Mesendoderm (in vitro differentiated cells): ENCODE measurements around the gene TDP1.

Experiments
- DNase-seq: peaks from one replicate; pipeline ENCODE4 v3.0.0; 2013
- H2AK5ac ChIP-seq: 2 replicates; pipeline ENCODE4 v1.6.1; 2013; ENCODE audit warnings: low read length, inconsistent platforms
- H2BK120ac ChIP-seq: 2 replicates; pipeline ENCODE4 v1.6.1; 2013; ENCODE audit warnings: low read depth, mild to moderate bottlenecking, low read length, moderate library complexity, mixed read lengths
- H2BK15ac ChIP-seq: replicated peaks from 2 replicates; pipeline ENCODE4 v1.6.1; 2013; ENCODE audit warnings: low read depth, mild to moderate bottlenecking, moderate library complexity
- H2BK5ac ChIP-seq: 2 replicates; pipeline ENCODE4 v1.6.1; 2013; ENCODE audit warnings: low read length, inconsistent platforms
- H3K18ac ChIP-seq: 2 replicates; pipeline ENCODE4 v1.6.1; 2013; ENCODE audit warnings: mild to moderate bottlenecking, low read length, mixed read lengths
- H3K23ac ChIP-seq: one replicate; pipeline ENCODE4 v1.6.1; 2013; ENCODE audit warnings: low read length
- H3K27ac ChIP-seq: 2 replicates; pipeline ENCODE4 v1.5.1; 2013; ENCODE audit warnings: low read depth, mild to moderate bottlenecking, inconsistent platforms, low read length, moderate library complexity
- H3K27me3 ChIP-seq: 2 replicates; pipeline ENCODE4 v1.6.1; 2013; ENCODE audit warnings: low read length, control low read depth, mild to moderate bottlenecking, inconsistent platforms; ENCODE audit not compliant: insufficient read depth, poor library complexity
- H3K36me3 ChIP-seq: 2 replicates; pipeline ENCODE4 v1.6.1; 2013; ENCODE audit warnings: low read length, inconsistent platforms; ENCODE audit not compliant: control insufficient read depth, insufficient read depth
- H3K4ac ChIP-seq: one replicate; pipeline ENCODE4 v1.6.1; 2013; ENCODE audit warnings: low read depth, mild to moderate bottlenecking, low read length, moderate library complexity
- H3K4me1 ChIP-seq: 2 replicates; pipeline ENCODE4 v1.6.1; 2013; ENCODE audit warnings: low read depth, low read length, inconsistent platforms; ENCODE audit not compliant: control insufficient read depth
- H3K4me2 ChIP-seq: 2 replicates; pipeline ENCODE4 v1.6.1; 2013; ENCODE audit warnings: low read length
- H3K4me3 ChIP-seq: 2 replicates; pipeline ENCODE4 v1.5.1; 2013; ENCODE audit warnings: mild to moderate bottlenecking, low read length
- H3K56ac ChIP-seq: one replicate; pipeline ENCODE4 v1.6.1; 2013; ENCODE audit warnings: low read length
- H3K79me1 ChIP-seq: 2 replicates; pipeline ENCODE4 v1.6.1; 2013; ENCODE audit warnings: low read length, inconsistent platforms
- H3K79me2 ChIP-seq: 2 replicates; pipeline ENCODE4 v1.6.1; 2013; ENCODE audit warnings: mild to moderate bottlenecking, low read length; ENCODE audit not compliant: control insufficient read depth, insufficient read depth
- H3K9ac ChIP-seq: 2 replicates; pipeline ENCODE4 v1.6.1; 2013; ENCODE audit warnings: low read length, inconsistent platforms
- H4K5ac ChIP-seq: one replicate; pipeline ENCODE4 v1.6.1; 2013; ENCODE audit warnings: low read length
- H4K8ac ChIP-seq: one replicate; pipeline ENCODE4 v1.6.1; 2013; ENCODE audit warnings: low read depth, mild to moderate bottlenecking, control low read depth, low read length, moderate library complexity
- WGBS: extraction: QIAGEN DNeasy Blood & Tissue Kit; methylation state at CpG from one replicate; pipeline ENCODE4 v1.1.7; 2013; ENCODE audit warnings: low lambda C conversion rate, missing lambda C conversion rate; ENCODE audit not compliant: insufficient coverage; ENCODE audit errors: extremely low coverage; 5-methylcytosine and 5-hydroxymethylcytosine counted together

TDP1 gene

GRCh38 chr14:89910691-89911009, 45.1 kb upstream of the TDP1 start:
- Histone ChIP-seq H3K4me3 (no peak overlapping the region), H3K27ac (no peak overlapping the region), H3K23ac (no peak overlapping the region), H3K36me3 (no peaks in the 10 kb centered on the region), H3K4ac (no peak overlapping the region), H3K27me3 (no peaks in the 10 kb centered on the region), H2BK15ac (no peak overlapping the region), H3K56ac (no peak overlapping the region), H4K5ac (no peak overlapping the region), H3K9ac (no peak overlapping the region), H3K79me2 (no peaks in the 10 kb centered on the region), H3K79me1 (no peaks in the 10 kb centered on the region), H4K8ac (no peak overlapping the region), H2BK5ac (no peak overlapping the region), H2AK5ac (no peak overlapping the region), H3K4me1 (no peaks in the 10 kb centered on the region), H3K18ac (no peak overlapping the region), H3K4me2 (no peak overlapping the region), H2BK120ac (no peak overlapping the region)
- no CpG with 5 or more reads among the region's 5 CpGs for WGBS
- DNase-seq = no peak

- no CpG with 5 or more reads among the region's 11 CpGs for WGBS
- H2BK5ac ChIP-seq = no peak overlapping the region
- H3K27me3 ChIP-seq = no peaks in the 10 kb centered on the region
- no peak overlapping the region for H3K4me3 ChIP-seq
- no peak overlapping the region for H3K23ac ChIP-seq
- no peak overlapping the region for H2AK5ac ChIP-seq
- no peak overlapping the region for H4K8ac ChIP-seq
- H3K79me2 ChIP-seq = no peaks in the 10 kb centered on the region
- no peak overlapping the region for H3K4ac ChIP-seq
- H3K18ac ChIP-seq = no peak overlapping the region
- no peak overlapping the region for H3K56ac ChIP-seq
- H4K5ac ChIP-seq = no peak overlapping the region
- no peaks in the 10 kb centered on the region for H3K36me3 ChIP-seq
- no peak overlapping the region for H3K9ac ChIP-seq
- H3K4me1 ChIP-seq = no peaks in the 10 kb centered on the region
- H2BK15ac ChIP-seq = no peak overlapping the region
- H3K79me1 ChIP-seq = no peaks in the 10 kb centered on the region
- no peak overlapping the region for H2BK120ac ChIP-seq
- no peak overlapping the region for H3K27ac ChIP-seq
- no peak overlapping the region for H3K4me2 ChIP-seq
- DNase-seq = peak; percentile 55
Observed at GRCh38 chr14:89911010-89911919, 44.5 kb upstream of the TDP1 start.

GRCh38 chr14:89912221-89912620, 43.5 kb upstream of the TDP1 start:
- H2BK5ac ChIP-seq = no peak overlapping the region
- no peaks in the 10 kb centered on the region for H3K36me3 ChIP-seq
- no peak overlapping the region for H3K4me3 ChIP-seq
- no peak overlapping the region for H4K5ac ChIP-seq
- H2BK15ac ChIP-seq = no peak overlapping the region
- no peak overlapping the region for H3K4ac ChIP-seq
- no peaks in the 10 kb centered on the region for H3K27me3 ChIP-seq
- H3K9ac ChIP-seq = no peak overlapping the region
- no peak overlapping the region for H3K4me2 ChIP-seq
- no peak overlapping the region for H2AK5ac ChIP-seq
- H3K4me1 ChIP-seq = no peaks in the 10 kb centered on the region
- no peak overlapping the region for H3K27ac ChIP-seq
- WGBS = no CpG with 5 or more reads among the region's 2 CpGs
- no peaks in the 10 kb centered on the region for H3K79me2 ChIP-seq
- no peak for DNase-seq
- no peak overlapping the region for H3K18ac ChIP-seq
- no peak overlapping the region for H2BK120ac ChIP-seq
- H4K8ac ChIP-seq = no peak overlapping the region
- no peak overlapping the region for H3K56ac ChIP-seq
- no peaks in the 10 kb centered on the region for H3K79me1 ChIP-seq
- no peak overlapping the region for H3K23ac ChIP-seq

- H2BK15ac ChIP-seq = no peak overlapping the region
- H3K18ac ChIP-seq = no peak overlapping the region
- WGBS = no CpG with 5 or more reads among the region's 9 CpGs
- H3K4me2 ChIP-seq = no peak overlapping the region
- DNase-seq = peak; percentile 75
- no peak overlapping the region for H2BK120ac ChIP-seq
- H3K79me1 ChIP-seq = no peaks in the 10 kb centered on the region
- no peak overlapping the region for H4K8ac ChIP-seq
- H3K36me3 ChIP-seq = no peaks in the 10 kb centered on the region
- no peaks in the 10 kb centered on the region for H3K27me3 ChIP-seq
- H3K9ac ChIP-seq = no peak overlapping the region
- H3K56ac ChIP-seq = no peak overlapping the region
- no peaks in the 10 kb centered on the region for H3K4me1 ChIP-seq
- H3K27ac ChIP-seq = no peak overlapping the region
- H3K23ac ChIP-seq = no peak overlapping the region
- H4K5ac ChIP-seq = no peak overlapping the region
- H3K79me2 ChIP-seq = no peaks in the 10 kb centered on the region
- H2BK5ac ChIP-seq = no peak overlapping the region
- H2AK5ac ChIP-seq = no peak overlapping the region
- no peak overlapping the region for H3K4me3 ChIP-seq
- no peak overlapping the region for H3K4ac ChIP-seq
Observed at GRCh38 chr14:89912667-89913211, 43.0 kb upstream of the TDP1 start.

- H3K36me3 ChIP-seq = no peaks in the 10 kb centered on the region
- peak; percentile 63 for DNase-seq
- H3K79me1 ChIP-seq = no peaks in the 10 kb centered on the region
- no peaks in the 10 kb centered on the region for H3K4me1 ChIP-seq
- H2AK5ac ChIP-seq = no peak overlapping the region
- H3K27ac ChIP-seq = no peak overlapping the region
- no peak overlapping the region for H3K56ac ChIP-seq
- no peak overlapping the region for H3K9ac ChIP-seq
- H3K4me2 ChIP-seq = no peak overlapping the region
- H3K27me3 ChIP-seq = no peaks in the 10 kb centered on the region
- H3K23ac ChIP-seq = no peak overlapping the region
- H3K79me2 ChIP-seq = no peaks in the 10 kb centered on the region
- H4K8ac ChIP-seq = no peak overlapping the region
- no peak overlapping the region for H4K5ac ChIP-seq
- no peak overlapping the region for H3K18ac ChIP-seq
- H2BK120ac ChIP-seq = no peak overlapping the region
- no peak overlapping the region for H3K4ac ChIP-seq
- WGBS = no CpG with 5 or more reads among the region's 6 CpGs
- H2BK5ac ChIP-seq = no peak overlapping the region
- H3K4me3 ChIP-seq = no peak overlapping the region
- H2BK15ac ChIP-seq = no peak overlapping the region
Observed at GRCh38 chr14:89915114-89915878, 40.4 kb upstream of the TDP1 start.
